C4-2B (cell line): Measurements from ENCODE around the gene IL17REL.
A peak's percentile ranks its signal among the peaks of the same experiment; 100 is the strongest.

Experiments
- H3K27ac ChIP-seq: fragments of 450-650 bp; 2 replicates; pipeline ENCODE4 v1.5.1; 2017
- CTCF ChIP-seq: fragments of 450-650 bp; conservative IDR thresholded peaks from 2 replicates; pipeline ENCODE4 v1.5.1; 2017; ENCODE audit warnings: mild to moderate bottlenecking
- ZFX ChIP-seq: fragments of 450-650 bp; IDR thresholded peaks from 2 replicates; pipeline ENCODE4 v1.6.1; 2017

The IL17REL gene

GRCh38 chr22:49955581-49956417 lies 56.8 kb downstream of the IL17REL start:
- TF ChIP-seq CTCF, result no peak
- no peak overlapping the region for H3K27ac ChIP-seq

- TF ChIP-seq CTCF (no peak), ZFX (no peak)
- H3K27ac ChIP-seq, result peak overlapping the region; percentile 98; the same call in 1 of the 2 replicates
Observed at GRCh38 chr22:49954991-49955580, 57.5 kb downstream of the IL17REL start.

GRCh38 chr22:49954354-49954753 lies 58.2 kb downstream of the IL17REL start:
- H3K27ac ChIP-seq, result peak overlapping the region; percentile 98
- no peak for TF ChIP-seq ZFX
- TF ChIP-seq CTCF, result no peak

GRCh38 chr22:49953680-49954344 lies 58.8 kb downstream of the IL17REL start:
- H3K27ac ChIP-seq, result peak overlapping the region; percentile 98
- TF ChIP-seq CTCF (no peak), ZFX (no peak)

- no peak for TF ChIP-seq ZFX
- no peak for TF ChIP-seq CTCF
Observed at GRCh38 chr22:49953027-49953679, 59.4 kb downstream of the IL17REL start.

GRCh38 chr22:49951986-49952896 lies 60.3 kb downstream of the IL17REL start:
- H3K27ac ChIP-seq, result peak overlapping the region; percentile 98
- TF ChIP-seq ZFX, result no peak
- no peak for TF ChIP-seq CTCF

More at GRCh38 chr22:49953027-49953679, 59.4 kb downstream of the IL17REL start:
- peak overlapping the region; percentile 98 for H3K27ac ChIP-seq
